Erythroblast (primary cell): ENCODE data around the gene ZC3H6.

ENCODE experiments used
- GATA1 ChIP-seq: IDR thresholded peaks from 2 replicates; pipeline ENCODE4 v1.6.1; 2011; ENCODE audit warnings: low read depth, mild to moderate bottlenecking, control low read depth, low read length, moderate library complexity
- POLR2A ChIP-seq: IDR thresholded peaks from 2 replicates; pipeline ENCODE4 v1.6.1; 2011; ENCODE audit warnings: mild to moderate bottlenecking, low read length

- TF ChIP-seq POLR2A = no peak
- no peak for TF ChIP-seq GATA1
Observed at GRCh38 chr2:112277596-112278220, 2.3 kb downstream of the ZC3H6 start.
